CD4-positive, alpha-beta T cell treated with Interleukin-10 for 1 hour (primary cell): ENCODE data around the gene ANKS3.

Experiments used
- DNase-seq: peaks from one replicate; pipeline ENCODE4 v3.0.0-alpha.2; 2020

Gene ANKS3

GRCh38 chr16:4664538-4665418 is 69.3 kb downstream of the ANKS3 start:
- peak; percentile 72 for DNase-seq

GRCh38 chr16:4663777-4664465 is 70.2 kb downstream of the ANKS3 start:
- DNase-seq: no peak

GRCh38 chr16:4663465-4663776 is 70.7 kb downstream of the ANKS3 start:
- no peak for DNase-seq

- DNase-seq: no peak
These were observed 72.4 kb downstream of the ANKS3 start for GRCh38 chr16:4661661-4662060.

- DNase-seq: peak; percentile 77
These were observed 73.5 kb downstream of the ANKS3 start for GRCh38 chr16:4660454-4661007.

- DNase-seq: no peak
These were observed 74.4 kb downstream of the ANKS3 start for GRCh38 chr16:4659363-4660353.

- no peak for DNase-seq
These were observed 77.1 kb downstream of the ANKS3 start for GRCh38 chr16:4656695-4657686.

GRCh38 chr16:4656221-4656620 is 77.8 kb downstream of the ANKS3 start:
- DNase-seq: no peak

GRCh38 chr16:4655801-4656200 is 78.3 kb downstream of the ANKS3 start:
- no peak for DNase-seq

- no peak for DNase-seq
These were observed 79.0 kb downstream of the ANKS3 start for GRCh38 chr16:4654964-4655590.

- no peak for DNase-seq
These were observed 79.8 kb downstream of the ANKS3 start for GRCh38 chr16:4654011-4654963.

- no peak for DNase-seq
These were observed 81.5 kb downstream of the ANKS3 start for GRCh38 chr16:4652561-4652960.

- no peak for DNase-seq
These were observed 82.2 kb downstream of the ANKS3 start for GRCh38 chr16:4651827-4652226.

GRCh38 chr16:4650443-4651074 is 83.5 kb downstream of the ANKS3 start:
- peak; percentile 83 for DNase-seq

GRCh38 chr16:4649744-4650442 is 84.2 kb downstream of the ANKS3 start:
- peak; percentile 23 for DNase-seq

- no peak for DNase-seq
These were observed 85.2 kb downstream of the ANKS3 start for GRCh38 chr16:4648917-4649316.

- no peak for DNase-seq
These were observed 86.5 kb downstream of the ANKS3 start for GRCh38 chr16:4647644-4647980.

- DNase-seq: no peak
These were observed 87.1 kb downstream of the ANKS3 start for GRCh38 chr16:4646773-4647643.
